Neural cell (in vitro differentiated cells): ENCODE measurements around the gene PHACTR1. TPM values are rescaled to one million over a fixed set of nuclear protein-coding genes. Genes with fewer than 3 reads are reported as not detected.

ENCODE experiments used
- H2AFZ ChIP-seq: fragments of 200-600, 300-800 bp; sonication (generic), shearing (Covaris generic); 2 replicates; pipeline ENCODE4 v1.6.0; 2014; ENCODE audit warnings: low read depth, mild to moderate bottlenecking, antibody characterized with exemption, low read length, moderate library complexity
- H3F3A ChIP-seq: fragments of 200-600 bp; shearing (Covaris generic); 2 replicates; pipeline ENCODE4 v1.6.1; 2016; ENCODE audit warnings: mild to moderate bottlenecking, moderate library complexity, mixed read lengths, antibody characterized with exemption, low read length; ENCODE audit not compliant: insufficient read depth, poor library complexity, severe bottlenecking
- H3K27ac ChIP-seq: fragments of 200-600, 300-800 bp; sonication (generic), shearing (Covaris generic); 2 replicates; pipeline ENCODE4 v1.5.1; 2014; ENCODE audit warnings: mild to moderate bottlenecking, low read length, moderate library complexity
- H3K27me3 ChIP-seq: fragments of 300-800, 200-600 bp; sonication (generic), shearing (Covaris generic); 2 replicates; pipeline ENCODE4 v1.6.0; 2014; ENCODE audit warnings: mild to moderate bottlenecking, low read depth, low read length, moderate library complexity; ENCODE audit not compliant: insufficient read depth
- H3K36me3 ChIP-seq: fragments of 300-800, 200-600 bp; sonication (generic), shearing (Covaris generic); 2 replicates; pipeline ENCODE4 v1.5.1; 2014; ENCODE audit warnings: mild to moderate bottlenecking, antibody characterized with exemption, low read length, moderate library complexity; ENCODE audit not compliant: insufficient read depth
- H3K4me2 ChIP-seq: fragments of 300-800, 200-600 bp; sonication (generic), shearing (Covaris generic); 2 replicates; pipeline ENCODE4 v1.6.0; 2014; ENCODE audit warnings: mild to moderate bottlenecking, low read length
- H3K4me3 ChIP-seq: fragments of 300-800, 200-600 bp; sonication (generic), shearing (Covaris generic); 2 replicates; pipeline ENCODE4 v1.5.1; 2014; ENCODE audit warnings: mild to moderate bottlenecking, low read length, moderate library complexity
- H3K79me2 ChIP-seq: fragments of 200-600 bp; shearing (Covaris generic); replicated peaks from 2 replicates; pipeline ENCODE4 v1.6.0; 2014; ENCODE audit warnings: mild to moderate bottlenecking, low read length, moderate library complexity; ENCODE audit not compliant: insufficient read depth
- H3K9ac ChIP-seq: fragments of 300-800, 200-600 bp; sonication (generic), shearing (Covaris generic); 2 replicates; pipeline ENCODE4 v1.6.1; 2016; ENCODE audit warnings: mild to moderate bottlenecking, low read length, mixed read lengths
- H3K9me2 ChIP-seq: fragments of 200-600 bp; shearing (Covaris generic); 2 replicates; pipeline ENCODE4 v1.6.1; 2016; ENCODE audit warnings: mild to moderate bottlenecking, low read length, mixed read lengths; ENCODE audit not compliant: insufficient read depth
- H3K9me3 ChIP-seq: fragments of 200-600, 300-800 bp; sonication (generic), shearing (Covaris generic); 2 replicates; pipeline ENCODE4 v1.6.1; 2016; ENCODE audit warnings: mild to moderate bottlenecking, mixed run types, low read length, moderate library complexity, mixed read lengths
- H4K20me1 ChIP-seq: fragments of 200-600 bp; shearing (Covaris generic); 2 replicates; pipeline ENCODE4 v1.6.1; 2016; ENCODE audit warnings: mild to moderate bottlenecking, mixed run types; ENCODE audit not compliant: insufficient read depth
- EP300 ChIP-seq: fragments of 450-650 bp; conservative IDR thresholded peaks from 2 replicates; pipeline ENCODE4 v1.6.1; 2014; ENCODE audit warnings: antibody characterized with exemption, mild to moderate bottlenecking, moderate library complexity; ENCODE audit not compliant: poor library complexity, severe bottlenecking
- EZH2 ChIP-seq: fragments of 200-600, 300-800 bp; shearing (Covaris generic), sonication (generic); IDR thresholded peaks from 2 replicates; pipeline ENCODE4 v1.6.1; 2014; ENCODE audit warnings: antibody characterized with exemption, low read length, borderline replicate concordance, mild to moderate bottlenecking; ENCODE audit not compliant: insufficient read depth, poor library complexity, severe bottlenecking
- MXI1 ChIP-seq: fragments of 450-650 bp; conservative IDR thresholded peaks from 2 replicates; pipeline ENCODE4 v1.6.1; 2014; ENCODE audit warnings: antibody characterized with exemption, mild to moderate bottlenecking; ENCODE audit not compliant: poor library complexity, severe bottlenecking
- POLR2AphosphoS5 ChIP-seq: IDR thresholded peaks from 2 replicates; pipeline ENCODE4 v1.6.1; 2012
- RAD21 ChIP-seq: fragments of 450-650 bp; conservative IDR thresholded peaks from 2 replicates; pipeline ENCODE4 v1.6.1; 2014; ENCODE audit warnings: antibody characterized with exemption, mild to moderate bottlenecking, moderate library complexity
- SMC3 ChIP-seq: fragments of 450-650 bp; conservative IDR thresholded peaks from 2 replicates; pipeline ENCODE4 v1.6.1; 2014; ENCODE audit warnings: antibody characterized with exemption, mild to moderate bottlenecking, moderate library complexity; ENCODE audit not compliant: poor library complexity
- TAF1 ChIP-seq: IDR thresholded peaks from 2 replicates; pipeline ENCODE4 v1.6.1; 2012; ENCODE audit warnings: low read depth
- polyA plus RNA-seq: library from polyadenylated mRNA; depleted of rRNA; stranded (reverse); fragments of >200 nt; gene quantifications from 2 replicates; pipeline ENCODE4 v1.2.3, GENCODE V29; 2014
- TF ChIP-seq, protein P1 (sequence below): fragments of 450-650 bp; IDR thresholded peaks from 2 replicates; pipeline ENCODE4 v1.5.1; 2014; ENCODE audit warnings: antibody characterized with exemption, mild to moderate bottlenecking, moderate library complexity; ENCODE audit not compliant: poor library complexity, severe bottlenecking
- TF ChIP-seq, protein P2 (sequence below): IDR thresholded peaks from 2 replicates; pipeline ENCODE4 v1.6.1; 2012; ENCODE audit warnings: borderline replicate concordance

PHACTR1 gene
- polyA plus RNA-seq, 1 donor from 2014 or later: 7.8 TPM

DNA sequence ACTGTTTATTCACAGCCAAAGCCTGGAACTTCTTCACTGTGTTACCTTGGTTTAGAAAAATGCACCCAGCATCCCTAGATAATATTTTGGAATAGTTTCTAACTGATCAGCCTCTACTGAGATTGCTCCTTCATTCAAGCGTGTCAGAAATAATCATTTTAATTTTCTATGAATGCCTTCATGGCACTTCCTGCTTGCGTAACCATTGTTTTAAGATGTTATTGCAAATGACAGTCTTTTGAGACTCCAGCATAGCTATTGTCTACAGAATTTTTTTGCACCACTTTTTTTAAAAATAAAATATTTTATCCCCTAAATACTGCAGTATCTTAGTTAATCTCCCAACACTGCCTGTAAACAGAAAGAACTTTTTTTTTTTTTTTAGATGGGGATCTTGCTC lies 213.1 kb downstream of the PHACTR1 start:
- no peaks in the 10 kb centered on the region for H3K79me2 ChIP-seq
- no peaks in the 10 kb centered on the region for H3K9me3 ChIP-seq
- no peak overlapping the region for H3K9ac ChIP-seq
- no peaks in the 10 kb centered on the region for H3K27me3 ChIP-seq
- TF ChIP-seq RAD21: no peak
- no peak for TF ChIP-seq SMC3
- TF ChIP-seq EP300: no peak
- TF ChIP-seq TAF1: no peak
- TF ChIP-seq POLR2AphosphoS5: no peak
- no peak for TF ChIP-seq EZH2
- TF ChIP-seq MXI1: no peak
- TF ChIP-seq, protein P1, sequence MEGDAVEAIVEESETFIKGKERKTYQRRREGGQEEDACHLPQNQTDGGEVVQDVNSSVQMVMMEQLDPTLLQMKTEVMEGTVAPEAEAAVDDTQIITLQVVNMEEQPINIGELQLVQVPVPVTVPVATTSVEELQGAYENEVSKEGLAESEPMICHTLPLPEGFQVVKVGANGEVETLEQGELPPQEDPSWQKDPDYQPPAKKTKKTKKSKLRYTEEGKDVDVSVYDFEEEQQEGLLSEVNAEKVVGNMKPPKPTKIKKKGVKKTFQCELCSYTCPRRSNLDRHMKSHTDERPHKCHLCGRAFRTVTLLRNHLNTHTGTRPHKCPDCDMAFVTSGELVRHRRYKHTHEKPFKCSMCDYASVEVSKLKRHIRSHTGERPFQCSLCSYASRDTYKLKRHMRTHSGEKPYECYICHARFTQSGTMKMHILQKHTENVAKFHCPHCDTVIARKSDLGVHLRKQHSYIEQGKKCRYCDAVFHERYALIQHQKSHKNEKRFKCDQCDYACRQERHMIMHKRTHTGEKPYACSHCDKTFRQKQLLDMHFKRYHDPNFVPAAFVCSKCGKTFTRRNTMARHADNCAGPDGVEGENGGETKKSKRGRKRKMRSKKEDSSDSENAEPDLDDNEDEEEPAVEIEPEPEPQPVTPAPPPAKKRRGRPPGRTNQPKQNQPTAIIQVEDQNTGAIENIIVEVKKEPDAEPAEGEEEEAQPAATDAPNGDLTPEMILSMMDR: no peak
- TF ChIP-seq, protein P2, sequence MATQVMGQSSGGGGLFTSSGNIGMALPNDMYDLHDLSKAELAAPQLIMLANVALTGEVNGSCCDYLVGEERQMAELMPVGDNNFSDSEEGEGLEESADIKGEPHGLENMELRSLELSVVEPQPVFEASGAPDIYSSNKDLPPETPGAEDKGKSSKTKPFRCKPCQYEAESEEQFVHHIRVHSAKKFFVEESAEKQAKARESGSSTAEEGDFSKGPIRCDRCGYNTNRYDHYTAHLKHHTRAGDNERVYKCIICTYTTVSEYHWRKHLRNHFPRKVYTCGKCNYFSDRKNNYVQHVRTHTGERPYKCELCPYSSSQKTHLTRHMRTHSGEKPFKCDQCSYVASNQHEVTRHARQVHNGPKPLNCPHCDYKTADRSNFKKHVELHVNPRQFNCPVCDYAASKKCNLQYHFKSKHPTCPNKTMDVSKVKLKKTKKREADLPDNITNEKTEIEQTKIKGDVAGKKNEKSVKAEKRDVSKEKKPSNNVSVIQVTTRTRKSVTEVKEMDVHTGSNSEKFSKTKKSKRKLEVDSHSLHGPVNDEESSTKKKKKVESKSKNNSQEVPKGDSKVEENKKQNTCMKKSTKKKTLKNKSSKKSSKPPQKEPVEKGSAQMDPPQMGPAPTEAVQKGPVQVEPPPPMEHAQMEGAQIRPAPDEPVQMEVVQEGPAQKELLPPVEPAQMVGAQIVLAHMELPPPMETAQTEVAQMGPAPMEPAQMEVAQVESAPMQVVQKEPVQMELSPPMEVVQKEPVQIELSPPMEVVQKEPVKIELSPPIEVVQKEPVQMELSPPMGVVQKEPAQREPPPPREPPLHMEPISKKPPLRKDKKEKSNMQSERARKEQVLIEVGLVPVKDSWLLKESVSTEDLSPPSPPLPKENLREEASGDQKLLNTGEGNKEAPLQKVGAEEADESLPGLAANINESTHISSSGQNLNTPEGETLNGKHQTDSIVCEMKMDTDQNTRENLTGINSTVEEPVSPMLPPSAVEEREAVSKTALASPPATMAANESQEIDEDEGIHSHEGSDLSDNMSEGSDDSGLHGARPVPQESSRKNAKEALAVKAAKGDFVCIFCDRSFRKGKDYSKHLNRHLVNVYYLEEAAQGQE: no peak
- no peaks in the 10 kb centered on the region for H3F3A ChIP-seq
- no peaks in the 10 kb centered on the region for H3K9me2 ChIP-seq
- H3K4me3 ChIP-seq: no peak overlapping the region
- no peak overlapping the region for H3K4me2 ChIP-seq
- no peaks in the 10 kb centered on the region for H3K36me3 ChIP-seq
- no peak overlapping the region for H3K27ac ChIP-seq
- H2AFZ ChIP-seq: no peak overlapping the region
- H4K20me1 ChIP-seq: no peaks in the 10 kb centered on the region

GRCh38 chr6:12931639-12932038 lies 215.1 kb downstream of the PHACTR1 start:
- Histone ChIP-seq H3K9ac (no peak overlapping the region), H3K4me3 (no peak overlapping the region), H4K20me1 (no peaks in the 10 kb centered on the region), H3K9me3 (no peaks in the 10 kb centered on the region), H3K4me2 (no peak overlapping the region), H3K36me3 (no peaks in the 10 kb centered on the region), H3K27me3 (no peaks in the 10 kb centered on the region), H3K79me2 (no peaks in the 10 kb centered on the region), H3K27ac (no peak overlapping the region), H3F3A (no peaks in the 10 kb centered on the region), H3K9me2 (no peaks in the 10 kb centered on the region), H2AFZ (no peak overlapping the region)
- no peak for TF ChIP-seq EP300

- Histone ChIP-seq H2AFZ (no peak overlapping the region), H3K4me3 (no peak overlapping the region), H3K9ac (no peak overlapping the region), H3K27me3 (no peaks in the 10 kb centered on the region), H3K4me2 (no peak overlapping the region), H4K20me1 (no peaks in the 10 kb centered on the region), H3K9me3 (no peaks in the 10 kb centered on the region), H3K27ac (no peak overlapping the region), H3K36me3 (peaks cover 6% of the 10 kb centered on the region), H3K79me2 (no peaks in the 10 kb centered on the region), H3F3A (no peaks in the 10 kb centered on the region), H3K9me2 (no peaks in the 10 kb centered on the region)
- TF ChIP-seq TAF1 (no peak), POLR2AphosphoS5 (no peak), EZH2 (no peak), SMC3 (no peak), MXI1 (no peak), EP300 (no peak)
Observed at GRCh38 chr6:12935637-12936036, 219.1 kb downstream of the PHACTR1 start.
